Measurements from ENCODE around the gene CASQ1.

CASQ1 gene

GRCh38 chr1:160158534-160158933 lies 31.8 kb upstream of the CASQ1 start:
- no peaks in the 10 kb centered on the region for H3K4me1 ChIP-seq (ENCODE audit: control insufficient read depth, insufficient read depth, low read length)
- H3K36me3 ChIP-seq (ENCODE audit: control insufficient read depth in 2 of 2, insufficient read depth in 1 of 2, low read length in 2 of 2), result no peaks in the 10 kb centered on the region
- H3K27ac ChIP-seq (ENCODE audit: extremely low read depth, low read depth, low read length), result no peak overlapping the region
- TF ChIP-seq ZNF202 (tag by site-specific recombination; IDR thresholded peaks at IDR 0.05; ENCODE audit: borderline replicate concordance) (no peak), ZNF423 (tag by site-specific recombination; IDR thresholded peaks at IDR 0.05) (no peak), ZNF488 (tag by site-specific recombination; IDR thresholded peaks at IDR 0.05) (no peak), ZNF791 (tag by site-specific recombination; IDR thresholded peaks at IDR 0.05) (no peak), ZNF416 (tag by site-specific recombination; IDR thresholded peaks at IDR 0.05) (no peak), HIC1 (tag by site-specific recombination; IDR thresholded peaks at IDR 0.05) (no peak), ZNF768 (tag by site-specific recombination; IDR thresholded peaks at IDR 0.05) (no peak), ZFP69B (tag by site-specific recombination; IDR thresholded peaks at IDR 0.05) (no peak), ATF2 (tag by site-specific recombination; IDR thresholded peaks at IDR 0.05; ENCODE audit: low read depth) (no peak), ZBTB44 (tag by site-specific recombination; IDR thresholded peaks at IDR 0.05) (no peak), ZBTB17 (tag by site-specific recombination; IDR thresholded peaks at IDR 0.05) (no peak), ZSCAN23 (tag by site-specific recombination; IDR thresholded peaks at IDR 0.05) (no peak), SP7 (tag by site-specific recombination; IDR thresholded peaks at IDR 0.05) (no peak), SCRT2 (tag by site-specific recombination; IDR thresholded peaks at IDR 0.05) (no peak), KLF16 (tag by site-specific recombination; IDR thresholded peaks at IDR 0.05) (no peak), ZNF221 (tag by site-specific recombination; IDR thresholded peaks at IDR 0.05; ENCODE audit: borderline replicate concordance) (no peak), ZBTB8A (tag by site-specific recombination; IDR thresholded peaks at IDR 0.05) (no peak), ZNF561 (tag by site-specific recombination; IDR thresholded peaks at IDR 0.05; ENCODE audit: borderline replicate concordance) (no peak), ZNF132 (tag by site-specific recombination; IDR thresholded peaks at IDR 0.05; ENCODE audit: borderline replicate concordance) (no peak), AEBP2 (tag by site-specific recombination; IDR thresholded peaks at IDR 0.05; ENCODE audit: borderline replicate concordance) (no peak)
- CTCF ChIA-PET, result interaction anchor here (0.8 to 1.6 kb wide), 4 partner anchors 72 to 133 kb away, joined by 4 to 5 read pairs (median 4); no protein-coding TSS in a partner anchor
- H3K4me3 ChIP-seq (ENCODE audit: low read depth, low read length), result no peak overlapping the region
- H3K9me3 ChIP-seq (ENCODE audit: control insufficient read depth, insufficient read depth, low read depth, low read length), result no peaks in the 10 kb centered on the region
- POLR2A ChIA-PET, result no interaction called here

Data from HEK293 (cell line).